Natural killer cell (primary cell): ENCODE measurements around the gene HOXC12. TPM values are rescaled to one million over a fixed set of nuclear protein-coding genes. Genes with fewer than 3 reads are reported as not detected.

Experiments used
- ATAC-seq, 3 donors: fragments of 150-1000 bp in 2 of 3; fragments of 200-7000 bp in 1 of 3; cut with Tn5 transposase; 1 replicate in 1 of 3; 2 replicates in 2 of 3; pipeline ENCODE4 v1.10.0; 2021; ENCODE audit warnings: mild to moderate bottlenecking in 2 of 3, moderate library complexity in 2 of 3
- DNase-seq, 2 donors: peaks; one replicate each; pipeline versions ENCODE4 v3.0.0 to v3.0.0-alpha.2; 2013 to 2021; ENCODE audit warnings: mixed read lengths in 1 of 2
- H3K27ac ChIP-seq: one replicate; pipeline ENCODE4 v1.5.1; 2013; ENCODE audit warnings: mild to moderate bottlenecking, low read length
- H3K27me3 ChIP-seq: one replicate; pipeline ENCODE4 v1.6.1; 2013; ENCODE audit warnings: low read length; ENCODE audit not compliant: control insufficient read depth, insufficient read depth
- H3K36me3 ChIP-seq: one replicate; pipeline ENCODE4 v1.6.1; 2013; ENCODE audit warnings: low read length; ENCODE audit not compliant: control insufficient read depth, insufficient read depth
- H3K4me1 ChIP-seq: one replicate; pipeline ENCODE4 v1.6.1; 2013; ENCODE audit warnings: low read length; ENCODE audit not compliant: control insufficient read depth, insufficient read depth
- H3K4me3 ChIP-seq: one replicate; pipeline ENCODE4 v1.5.1; 2013; ENCODE audit warnings: low read length
- H3K9me3 ChIP-seq: one replicate; pipeline ENCODE4 v1.6.1; 2013; ENCODE audit warnings: low read length; ENCODE audit not compliant: control insufficient read depth, insufficient read depth
- H3K27ac Mint-ChIP-seq, 2 donors: one replicate each; pipeline ENCODE4 v1.8.0; 2022; ENCODE audit warnings: mild to moderate bottlenecking in 2 of 2, mixed read lengths in 2 of 2, moderate library complexity in 1 of 2
- H3K27me3 Mint-ChIP-seq, 2 donors: one replicate each; pipeline ENCODE4 v1.8.0; 2022; ENCODE audit warnings: low read depth in 2 of 2, mixed read lengths in 2 of 2
- H3K36me3 Mint-ChIP-seq: one replicate; pipeline ENCODE4 v1.8.0; 2022; ENCODE audit warnings: mixed read lengths
- H3K4me1 Mint-ChIP-seq, 2 donors: one replicate each; pipeline ENCODE4 v1.8.0; 2022; ENCODE audit warnings: mixed read lengths in 2 of 2
- H3K4me3 Mint-ChIP-seq: one replicate; pipeline ENCODE4 v1.8.0; 2022; ENCODE audit warnings: mild to moderate bottlenecking, moderate library complexity, mixed read lengths
- H3K9me3 Mint-ChIP-seq, 2 donors: one replicate each; pipeline ENCODE4 v1.8.0; 2022; ENCODE audit warnings: mixed read lengths in 2 of 2
- CTCF ChIP-seq: fragments of 200-600 bp; IDR thresholded peaks from one replicate; pipeline ENCODE4 v1.8.0; 2022; ENCODE audit warnings: antibody characterized with exemption
- WGBS: methylation state at CpG from one replicate; pipeline ENCODE4 v1.1.7; 2013; ENCODE audit warnings: missing lambda C conversion rate; ENCODE audit not compliant: insufficient coverage; 5-methylcytosine and 5-hydroxymethylcytosine counted together
- intact Hi-C: fragments of 100-400 bp; cut with micrococcal nuclease; formaldehyde crosslinking; loops from one replicate; pipeline ENCODE4 v1.14.2; 2022
- total RNA-seq, 4 donors: library from RNA; stranded (reverse); fragments of 120-200 nt in 1 of 4; gene quantifications; one replicate each; pipeline versions ENCODE4 v1.2.3 to v1.2.4, GENCODE V29; 2013 to 2022

HOXC12 gene
- total RNA-seq, 3 donors from 2014 or later (not counting 1 experiment from before 2014, with no cell fraction given): not detected

GRCh38 chr12:53966385-53967133, 11.9 kb downstream of the HOXC12 start:
- no peak for DNase-seq
- H3K36me3 Mint-ChIP-seq: peaks cover 7% of the 10 kb centered on the region
- Histone ChIP-seq H3K9me3 (no peaks in the 10 kb centered on the region), H3K36me3 (no peaks in the 10 kb centered on the region), H3K27me3 (peaks cover 97% of the 10 kb centered on the region), H3K27ac (no peak overlapping the region), H3K4me1 (peaks cover 20% of the 10 kb centered on the region), H3K4me3 (no peak overlapping the region)
- no peak overlapping the region for H3K27ac Mint-ChIP-seq
- WGBS: 12% methylated on average over 36 of the region's 36 CpGs
- no peak overlapping the region for H3K4me3 Mint-ChIP-seq
- intact Hi-C loops: no loop called here
- no peak for ATAC-seq
- H3K9me3 Mint-ChIP-seq: no peaks in the 10 kb centered on the region
- H3K4me1 Mint-ChIP-seq: peaks cover 31 to 33% of the 10 kb centered on the region in 2 donors
- peaks cover 82 to 98% of the 10 kb centered on the region in 2 donors for H3K27me3 Mint-ChIP-seq
- no peak for TF ChIP-seq CTCF

DNA sequence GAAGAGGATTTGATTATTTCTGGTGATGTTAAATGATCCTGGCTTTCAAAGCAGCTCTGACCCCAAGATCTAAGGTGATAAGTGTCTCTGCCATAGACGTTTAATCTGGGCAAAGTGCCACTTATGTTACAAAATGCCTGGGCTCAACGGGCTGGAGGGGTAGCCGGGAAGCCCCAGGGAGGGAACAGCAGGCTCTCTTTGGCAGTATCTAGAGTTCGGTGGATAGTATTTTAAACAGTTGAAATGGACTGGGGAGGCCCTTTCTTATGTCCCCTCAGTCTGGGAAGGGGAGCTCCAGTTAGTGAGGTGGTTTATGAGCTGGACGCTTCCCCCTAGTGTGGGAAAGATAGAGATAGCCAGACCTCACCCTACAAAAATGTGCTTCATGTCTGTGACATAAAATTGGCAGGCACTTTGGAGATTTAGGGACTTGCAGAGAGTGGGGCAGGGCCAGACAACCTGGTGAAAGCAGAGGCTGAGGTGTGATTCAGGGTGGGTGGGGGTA, 12.8 kb downstream of the HOXC12 start:
- H3K9me3 ChIP-seq: no peaks in the 10 kb centered on the region
- Mint-ChIP-seq H3K27me3 (peaks cover 88 to 98% of the 10 kb centered on the region in 2 donors), H3K9me3 (no peaks in the 10 kb centered on the region), H3K4me3 (no peak overlapping the region), H3K4me1 (peaks cover 31 to 33% of the 10 kb centered on the region in 2 donors), H3K27ac (no peak overlapping the region), H3K36me3 (peaks cover 7% of the 10 kb centered on the region)
- no peak overlapping the region for H3K27ac ChIP-seq
- no peak overlapping the region for H3K4me3 ChIP-seq
- peaks cover 20% of the 10 kb centered on the region for H3K4me1 ChIP-seq
- H3K36me3 ChIP-seq: no peaks in the 10 kb centered on the region
- ATAC-seq (no peak), DNase-seq (no peak)
- WGBS: 14% methylated on average over 5 of the region's 5 CpGs
- TF ChIP-seq CTCF: no peak
- intact Hi-C loops: no loop called here
- H3K27me3 ChIP-seq: peaks cover 97% of the 10 kb centered on the region

GRCh38 chr12:53968214-53969127, 13.8 kb downstream of the HOXC12 start:
- TF ChIP-seq CTCF: no peak
- intact Hi-C loops: no loop called here
- H3K4me1 ChIP-seq: peaks cover 23% of the 10 kb centered on the region
- no peak overlapping the region for H3K4me3 ChIP-seq
- H3K27me3 Mint-ChIP-seq: peaks cover 88 to 98% of the 10 kb centered on the region in 2 donors
- peaks cover 7% of the 10 kb centered on the region for H3K36me3 Mint-ChIP-seq
- peaks cover 33 to 40% of the 10 kb centered on the region in 2 donors for H3K4me1 Mint-ChIP-seq
- WGBS: 13% methylated on average over 24 of the region's 24 CpGs
- no peak overlapping the region for H3K27ac ChIP-seq
- ATAC-seq (no peak), DNase-seq (no peak)
- H3K36me3 ChIP-seq: no peaks in the 10 kb centered on the region
- H3K27me3 ChIP-seq: peaks cover 97% of the 10 kb centered on the region
- H3K27ac Mint-ChIP-seq: no peak overlapping the region
- H3K4me3 Mint-ChIP-seq: no peak overlapping the region
- no peaks in the 10 kb centered on the region for H3K9me3 Mint-ChIP-seq
- H3K9me3 ChIP-seq: peaks cover 5% of the 10 kb centered on the region
